Activated CD4-positive, alpha-beta T cell treated with anti-CD3 and anti-CD28 coated beads, Interleukin-2, amount 10 ng/mL, durations not matched to agents 24 days and 14 days (primary cell): Measurements from ENCODE around the gene PPFIBP1. TPM values are rescaled to one million over a fixed set of nuclear protein-coding genes. Genes with fewer than 3 reads are reported as not detected.
"Not testable (repeated sequence)": the region's sequence is repeated elsewhere in the genome, so short reads cannot be mapped to it uniquely, and the experiment has no call there.

Experiments used
- DNase-seq: peaks from one replicate; pipeline ENCODE4 v3.0.0; 2022
- H3K27ac Mint-ChIP-seq: one replicate; pipeline ENCODE4 v1.8.0; 2022; ENCODE audit warnings: mild to moderate bottlenecking, mixed read lengths
- H3K27me3 Mint-ChIP-seq: one replicate; pipeline ENCODE4 v1.8.0; 2022; ENCODE audit warnings: mixed read lengths
- H3K36me3 Mint-ChIP-seq: one replicate; pipeline ENCODE4 v1.8.0; 2022; ENCODE audit warnings: low read depth, mild to moderate bottlenecking, mixed read lengths
- H3K4me1 Mint-ChIP-seq: one replicate; pipeline ENCODE4 v1.8.0; 2021; ENCODE audit warnings: mixed read lengths
- H3K4me3 Mint-ChIP-seq: one replicate; pipeline ENCODE4 v1.8.0; 2022; ENCODE audit warnings: mild to moderate bottlenecking, moderate library complexity, mixed read lengths
- H3K9me3 Mint-ChIP-seq: one replicate; pipeline ENCODE4 v1.8.0; 2021; ENCODE audit warnings: mixed read lengths
- intact Hi-C: fragments of 100-400 bp; cut with micrococcal nuclease; formaldehyde crosslinking; loops from one replicate; pipeline ENCODE4 v1.15.1; 2023
- total RNA-seq: library from RNA; stranded (reverse); gene quantifications from 2 replicates; pipeline ENCODE4 v1.2.3, GENCODE V29; 2022

Gene PPFIBP1
- total RNA-seq, 1 donor from 2014 or later, result 29.0 TPM

- H3K27ac Mint-ChIP-seq, result no peak overlapping the region
- H3K4me3 Mint-ChIP-seq, result no peak overlapping the region
- H3K9me3 Mint-ChIP-seq, result peaks cover 5% of the 10 kb centered on the region
- no peak for DNase-seq
- no peaks in the 10 kb centered on the region for H3K36me3 Mint-ChIP-seq
- H3K27me3 Mint-ChIP-seq, result no peaks in the 10 kb centered on the region
- intact Hi-C loops, result no loop called here
- peaks cover 10% of the 10 kb centered on the region for H3K4me1 Mint-ChIP-seq
Measured at GRCh38 chr12:27571463-27571862, 47.5 kb downstream of the PPFIBP1 start.

GRCh38 chr12:27572486-27573255 lies 48.7 kb downstream of the PPFIBP1 start:
- H3K4me1 Mint-ChIP-seq, result peaks cover 10% of the 10 kb centered on the region
- peaks cover 5% of the 10 kb centered on the region for H3K9me3 Mint-ChIP-seq
- no peak for DNase-seq
- no peaks in the 10 kb centered on the region for H3K27me3 Mint-ChIP-seq
- intact Hi-C loops, result no loop called here
- H3K4me3 Mint-ChIP-seq, result no peak overlapping the region
- peaks cover under 1% of the 10 kb centered on the region for H3K36me3 Mint-ChIP-seq
- H3K27ac Mint-ChIP-seq, result no peak overlapping the region

GRCh38 chr12:27573972-27574371 lies 50.0 kb downstream of the PPFIBP1 start:
- Mint-ChIP-seq H3K9me3 (peaks cover 5% of the 10 kb centered on the region), H3K27me3 (no peaks in the 10 kb centered on the region), H3K27ac (no peak overlapping the region), H3K4me3 (no peak overlapping the region), H3K36me3 (peaks cover 2% of the 10 kb centered on the region), H3K4me1 (peaks cover 10% of the 10 kb centered on the region)
- DNase-seq, result no peak
- intact Hi-C loops, result no loop called here

GRCh38 chr12:27575090-27575761 lies 51.2 kb downstream of the PPFIBP1 start:
- Mint-ChIP-seq H3K36me3 (peaks cover 6% of the 10 kb centered on the region), H3K4me3 (no peak overlapping the region), H3K27ac (no peak overlapping the region), H3K9me3 (peaks cover 5% of the 10 kb centered on the region), H3K27me3 (no peaks in the 10 kb centered on the region), H3K4me1 (peaks cover 15% of the 10 kb centered on the region)
- no peak for DNase-seq
- intact Hi-C loops, result no loop called here

- intact Hi-C loops, result no loop called here
- H3K36me3 Mint-ChIP-seq, result peaks cover 6% of the 10 kb centered on the region
Measured at GRCh38 chr12:27575762-27576118, 51.7 kb downstream of the PPFIBP1 start.

GRCh38 chr12:27576667-27577347 lies 52.8 kb downstream of the PPFIBP1 start:
- H3K4me1 Mint-ChIP-seq, result peaks cover 21% of the 10 kb centered on the region
- H3K27ac Mint-ChIP-seq, result no peak overlapping the region
- peaks cover 5% of the 10 kb centered on the region for H3K9me3 Mint-ChIP-seq
- intact Hi-C loops, result no loop called here
- no peak for DNase-seq
- H3K4me3 Mint-ChIP-seq, result no peak overlapping the region
- peaks cover 6% of the 10 kb centered on the region for H3K36me3 Mint-ChIP-seq
- H3K27me3 Mint-ChIP-seq, result no peaks in the 10 kb centered on the region

More at GRCh38 chr12:27575762-27576118, 51.7 kb downstream of the PPFIBP1 start:
- Mint-ChIP-seq H3K27ac (no peak overlapping the region), H3K9me3 (peaks cover 5% of the 10 kb centered on the region), H3K4me1 (peaks cover 15% of the 10 kb centered on the region), H3K27me3 (no peaks in the 10 kb centered on the region), H3K4me3 (no peak overlapping the region)
- no peak for DNase-seq

- Mint-ChIP-seq H3K4me1 (peaks cover 25% of the 10 kb centered on the region), H3K9me3 (peaks cover 5% of the 10 kb centered on the region), H3K4me3 (no peak overlapping the region), H3K27me3 (no peaks in the 10 kb centered on the region), H3K36me3 (peaks cover 6% of the 10 kb centered on the region), H3K27ac (no peak overlapping the region)
- DNase-seq, result no peak
- intact Hi-C loops, result no loop called here
Measured at GRCh38 chr12:27577688-27578087, 53.7 kb downstream of the PPFIBP1 start.

- peaks cover 6% of the 10 kb centered on the region for H3K36me3 Mint-ChIP-seq
- H3K4me3 Mint-ChIP-seq, result no peak overlapping the region
- no peaks in the 10 kb centered on the region for H3K27me3 Mint-ChIP-seq
- no peak overlapping the region for H3K27ac Mint-ChIP-seq
- intact Hi-C loops, result no loop called here
- no peak for DNase-seq
- H3K4me1 Mint-ChIP-seq, result peaks cover 27% of the 10 kb centered on the region
- H3K9me3 Mint-ChIP-seq, result no peaks in the 10 kb centered on the region
Measured at GRCh38 chr12:27578689-27579372, 54.8 kb downstream of the PPFIBP1 start.

- Mint-ChIP-seq H3K4me1 (peaks cover 18% of the 10 kb centered on the region), H3K9me3 (no peaks in the 10 kb centered on the region), H3K4me3 (no peak overlapping the region), H3K27me3 (no peaks in the 10 kb centered on the region), H3K27ac (no peak overlapping the region), H3K36me3 (peaks cover 6% of the 10 kb centered on the region)
- intact Hi-C loops, result loop anchor here (10.0 kb wide), 1 partner anchor 54 kb away; no protein-coding TSS in a partner anchor
- no peak for DNase-seq
Measured at GRCh38 chr12:27580561-27581330, 56.7 kb downstream of the PPFIBP1 start.

GRCh38 chr12:27581331-27581671 lies 57.3 kb downstream of the PPFIBP1 start:
- H3K27ac Mint-ChIP-seq, H3K9me3 Mint-ChIP-seq, H3K27me3 Mint-ChIP-seq, H3K36me3 Mint-ChIP-seq, DNase-seq, H3K4me3 Mint-ChIP-seq: not testable (repeated sequence)
- peaks cover 17% of the 10 kb centered on the region for H3K4me1 Mint-ChIP-seq
- intact Hi-C loops, result loop anchor here (10.0 kb wide), 1 partner anchor 54 kb away; no protein-coding TSS in a partner anchor

- intact Hi-C loops, result loop anchor here (10.0 kb wide), 1 partner anchor 53 kb away; no protein-coding TSS in a partner anchor
- H3K27me3 Mint-ChIP-seq, H3K36me3 Mint-ChIP-seq, H3K9me3 Mint-ChIP-seq, H3K4me3 Mint-ChIP-seq, DNase-seq, H3K27ac Mint-ChIP-seq: not testable (repeated sequence)
- peaks cover 17% of the 10 kb centered on the region for H3K4me1 Mint-ChIP-seq
Measured at GRCh38 chr12:27581833-27582232, 57.8 kb downstream of the PPFIBP1 start.

GRCh38 chr12:27582445-27582844 lies 58.4 kb downstream of the PPFIBP1 start:
- not testable (repeated sequence) for H3K9me3 Mint-ChIP-seq, H3K4me3 Mint-ChIP-seq, H3K27me3 Mint-ChIP-seq, H3K36me3 Mint-ChIP-seq, DNase-seq, H3K27ac Mint-ChIP-seq
- intact Hi-C loops, result loop anchor here (10.0 kb wide), 1 partner anchor 52 kb away; no protein-coding TSS in a partner anchor
- peaks cover 17% of the 10 kb centered on the region for H3K4me1 Mint-ChIP-seq
